22Rv1 (cell line): ENCODE data around the gene TXNDC5.

Experiments
- ZFX ChIP-seq: fragments of 450-650 bp; IDR thresholded peaks from 2 replicates; pipeline ENCODE4 v1.6.1; 2017; ENCODE audit warnings: antibody characterized with exemption, borderline replicate concordance
- TF ChIP-seq, protein P1 (sequence below): fragments of 450-650 bp; IDR thresholded peaks from 2 replicates; pipeline ENCODE4 v1.5.1; 2017; ENCODE audit warnings: mild to moderate bottlenecking

DNA sequence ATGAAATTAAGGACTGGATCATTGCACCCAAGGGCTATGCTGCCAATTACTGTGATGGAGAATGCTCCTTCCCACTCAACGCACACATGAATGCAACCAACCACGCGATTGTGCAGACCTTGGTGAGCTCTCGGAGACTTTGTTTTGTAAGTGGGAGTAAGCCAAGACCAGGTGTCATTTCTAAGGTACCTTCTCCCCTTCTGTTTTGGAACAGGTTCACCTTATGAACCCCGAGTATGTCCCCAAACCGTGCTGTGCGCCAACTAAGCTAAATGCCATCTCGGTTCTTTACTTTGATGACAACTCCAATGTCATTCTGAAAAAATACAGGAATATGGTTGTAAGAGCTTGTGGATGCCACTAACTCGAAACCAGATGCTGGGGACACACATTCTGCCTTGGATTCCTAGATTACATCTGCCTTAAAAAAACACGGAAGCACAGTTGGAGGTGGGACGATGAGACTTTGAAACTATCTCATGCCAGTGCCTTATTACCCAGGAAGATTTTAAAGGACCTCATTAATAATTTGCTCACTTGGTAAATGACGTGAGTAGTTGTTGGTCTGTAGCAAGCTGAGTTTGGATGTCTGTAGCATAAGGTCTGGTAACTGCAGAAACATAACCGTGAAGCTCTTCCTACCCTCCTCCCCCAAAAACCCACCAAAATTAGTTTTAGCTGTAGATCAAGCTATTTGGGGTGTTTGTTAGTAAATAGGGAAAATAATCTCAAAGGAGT, 30.4 kb downstream of the TXNDC5 start:
- TF ChIP-seq, protein P1, sequence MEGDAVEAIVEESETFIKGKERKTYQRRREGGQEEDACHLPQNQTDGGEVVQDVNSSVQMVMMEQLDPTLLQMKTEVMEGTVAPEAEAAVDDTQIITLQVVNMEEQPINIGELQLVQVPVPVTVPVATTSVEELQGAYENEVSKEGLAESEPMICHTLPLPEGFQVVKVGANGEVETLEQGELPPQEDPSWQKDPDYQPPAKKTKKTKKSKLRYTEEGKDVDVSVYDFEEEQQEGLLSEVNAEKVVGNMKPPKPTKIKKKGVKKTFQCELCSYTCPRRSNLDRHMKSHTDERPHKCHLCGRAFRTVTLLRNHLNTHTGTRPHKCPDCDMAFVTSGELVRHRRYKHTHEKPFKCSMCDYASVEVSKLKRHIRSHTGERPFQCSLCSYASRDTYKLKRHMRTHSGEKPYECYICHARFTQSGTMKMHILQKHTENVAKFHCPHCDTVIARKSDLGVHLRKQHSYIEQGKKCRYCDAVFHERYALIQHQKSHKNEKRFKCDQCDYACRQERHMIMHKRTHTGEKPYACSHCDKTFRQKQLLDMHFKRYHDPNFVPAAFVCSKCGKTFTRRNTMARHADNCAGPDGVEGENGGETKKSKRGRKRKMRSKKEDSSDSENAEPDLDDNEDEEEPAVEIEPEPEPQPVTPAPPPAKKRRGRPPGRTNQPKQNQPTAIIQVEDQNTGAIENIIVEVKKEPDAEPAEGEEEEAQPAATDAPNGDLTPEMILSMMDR: no peak
- TF ChIP-seq ZFX: no peak
